HCT116 (cell line): ENCODE measurements around the gene CDKN1C.

ENCODE experiments used
- CEBPB ChIP-seq: IDR thresholded peaks from 2 replicates; pipeline ENCODE4 v1.6.1; 2012; ENCODE audit warnings: low read depth
- POLR2AphosphoS5 ChIP-seq: IDR thresholded peaks from 2 replicates; pipeline ENCODE4 v1.6.1; 2011; ENCODE audit warnings: mild to moderate bottlenecking, low read depth, low read length, moderate library complexity
- SP1 ChIP-seq: IDR thresholded peaks from 2 replicates; pipeline ENCODE4 v1.6.1; 2012; ENCODE audit warnings: low read depth
- TCF7L2 ChIP-seq: IDR thresholded peaks from 2 replicates; pipeline ENCODE4 v1.7.0; 2011; ENCODE audit warnings: borderline replicate concordance, inconsistent platforms; ENCODE audit not compliant: insufficient read depth, insufficient read length; ENCODE audit errors: extremely low read depth
- YY1 ChIP-seq: IDR thresholded peaks from 2 replicates; pipeline ENCODE4 v1.6.1; 2011; ENCODE audit warnings: low read length, low read depth, moderate library complexity, mild to moderate bottlenecking; ENCODE audit not compliant: insufficient replicate concordance; ENCODE audit errors: extremely low read depth
- TF ChIP-seq, protein P1 (sequence below), 3 experiments: fragments of 200-600 bp in 1 of 3; sonication (generic) in 1 of 3; IDR thresholded peaks in 2 of 3; conservative IDR thresholded peaks in 1 of 3; 2 replicates each; pipeline ENCODE4 v1.5.1; 2012 to 2017; ENCODE audit warnings: low read depth in 2 of 3, low read length in 2 of 3, antibody characterized with exemption in 1 of 3, borderline replicate concordance in 1 of 3, control low read depth in 1 of 3, mild to moderate bottlenecking in 1 of 3, mixed read lengths in 1 of 3, mixed run types in 1 of 3, moderate library complexity in 1 of 3; ENCODE audit not compliant: insufficient read depth in 1 of 3

DNA sequence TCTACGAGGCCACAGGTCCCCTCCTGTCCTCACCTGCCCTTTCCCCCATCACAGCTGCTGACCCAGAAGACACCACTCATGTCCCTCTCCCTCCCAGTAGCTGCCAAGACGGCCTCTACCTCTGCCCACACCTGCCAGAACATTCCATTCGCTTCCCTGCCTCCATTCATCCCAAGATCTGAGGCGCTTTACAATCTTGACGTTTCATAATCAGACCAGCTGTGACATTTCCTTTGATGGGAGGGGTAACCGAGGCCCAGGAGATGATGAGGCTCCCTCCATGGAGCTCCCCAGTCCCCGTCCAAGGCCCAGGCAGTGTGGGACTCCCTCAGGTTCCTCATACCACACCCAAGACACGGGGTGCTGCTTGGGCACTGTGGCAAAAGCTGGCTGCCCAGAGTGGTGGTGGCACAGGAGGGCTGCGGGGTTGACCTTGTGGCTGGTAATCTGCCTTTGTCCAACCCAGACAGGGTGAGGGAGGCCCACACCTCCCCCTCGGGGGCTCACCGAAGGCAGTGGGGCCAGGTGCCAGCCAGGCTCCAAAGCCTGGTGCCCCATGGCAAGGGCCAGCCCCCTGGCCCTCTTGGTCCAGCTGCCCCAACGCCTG lies 26.3 kb upstream of the CDKN1C start:
- TF ChIP-seq SP1 (no peak), POLR2AphosphoS5 (no peak; the same call in 1 of the 2 replicates), TCF7L2 (no peak), YY1 (no peak), CEBPB (no peak)
- TF ChIP-seq, protein P1, sequence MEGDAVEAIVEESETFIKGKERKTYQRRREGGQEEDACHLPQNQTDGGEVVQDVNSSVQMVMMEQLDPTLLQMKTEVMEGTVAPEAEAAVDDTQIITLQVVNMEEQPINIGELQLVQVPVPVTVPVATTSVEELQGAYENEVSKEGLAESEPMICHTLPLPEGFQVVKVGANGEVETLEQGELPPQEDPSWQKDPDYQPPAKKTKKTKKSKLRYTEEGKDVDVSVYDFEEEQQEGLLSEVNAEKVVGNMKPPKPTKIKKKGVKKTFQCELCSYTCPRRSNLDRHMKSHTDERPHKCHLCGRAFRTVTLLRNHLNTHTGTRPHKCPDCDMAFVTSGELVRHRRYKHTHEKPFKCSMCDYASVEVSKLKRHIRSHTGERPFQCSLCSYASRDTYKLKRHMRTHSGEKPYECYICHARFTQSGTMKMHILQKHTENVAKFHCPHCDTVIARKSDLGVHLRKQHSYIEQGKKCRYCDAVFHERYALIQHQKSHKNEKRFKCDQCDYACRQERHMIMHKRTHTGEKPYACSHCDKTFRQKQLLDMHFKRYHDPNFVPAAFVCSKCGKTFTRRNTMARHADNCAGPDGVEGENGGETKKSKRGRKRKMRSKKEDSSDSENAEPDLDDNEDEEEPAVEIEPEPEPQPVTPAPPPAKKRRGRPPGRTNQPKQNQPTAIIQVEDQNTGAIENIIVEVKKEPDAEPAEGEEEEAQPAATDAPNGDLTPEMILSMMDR (IDR thresholded peaks at IDR 0.05 in 2 of 3, conservative IDR thresholded peaks at IDR 0.05 in 1 of 3; ENCODE audit: borderline replicate concordance in 1 of 3, insufficient read depth in 1 of 3, low read depth in 2 of 3, low read length in 2 of 3), result no peak
